ENCODE data around the gene SPOP.
"Not testable (repeated sequence)": the region's sequence is repeated elsewhere in the genome, so short reads cannot be mapped to it uniquely, and the experiment has no call there.

SPOP gene

GRCh38 chr17:49570540-49571242, 107.2 kb downstream of the SPOP start:
- DNase-seq, result no peak

DNA sequence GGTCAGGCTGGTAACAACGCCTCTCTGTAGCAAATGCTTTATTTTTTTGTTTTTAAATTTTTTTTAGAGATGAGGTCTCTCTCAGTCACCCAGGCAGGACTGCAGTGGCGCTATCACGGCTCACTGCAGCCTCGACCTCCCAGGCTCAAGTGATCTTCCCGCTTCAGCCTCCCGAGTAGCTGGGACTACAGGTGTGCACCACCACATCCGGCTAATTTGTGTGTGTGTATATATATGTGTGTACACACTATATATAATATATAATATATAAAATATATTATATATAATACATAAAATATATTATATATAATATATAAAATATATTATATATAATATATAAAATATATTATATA, 109.2 kb downstream of the SPOP start:
- DNase-seq, result not testable (repeated sequence)

- peak; percentile 91 for DNase-seq
Observed at GRCh38 chr17:49567871-49568694, 109.8 kb downstream of the SPOP start.

- no peak for DNase-seq
Observed at GRCh38 chr17:49567104-49567521, 110.8 kb downstream of the SPOP start.

DNA sequence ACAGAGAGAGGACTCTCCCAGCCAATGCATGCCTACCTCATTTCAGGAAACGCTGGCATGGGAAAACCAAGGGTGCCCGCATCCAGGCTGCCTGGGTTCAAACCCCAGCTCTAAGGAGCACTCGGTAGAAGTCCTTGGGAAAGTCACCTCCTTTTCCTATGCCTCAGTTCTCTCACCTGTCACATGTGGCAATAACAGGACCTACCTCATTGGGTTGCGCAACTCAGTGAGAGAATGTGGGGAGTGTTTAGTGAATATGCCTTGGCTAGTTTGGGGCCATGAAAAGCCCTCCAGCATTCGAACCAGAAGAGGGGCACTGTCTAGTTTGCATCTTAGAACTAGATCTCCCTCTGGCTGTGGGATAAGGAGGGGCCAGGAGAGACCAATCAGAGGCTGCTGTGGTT, 111.2 kb downstream of the SPOP start:
- no peak for DNase-seq

- no peak for DNase-seq
Observed at GRCh38 chr17:49565948-49566491, 111.9 kb downstream of the SPOP start.

GRCh38 chr17:49564638-49565037, 113.3 kb downstream of the SPOP start:
- DNase-seq, result no peak

DNA sequence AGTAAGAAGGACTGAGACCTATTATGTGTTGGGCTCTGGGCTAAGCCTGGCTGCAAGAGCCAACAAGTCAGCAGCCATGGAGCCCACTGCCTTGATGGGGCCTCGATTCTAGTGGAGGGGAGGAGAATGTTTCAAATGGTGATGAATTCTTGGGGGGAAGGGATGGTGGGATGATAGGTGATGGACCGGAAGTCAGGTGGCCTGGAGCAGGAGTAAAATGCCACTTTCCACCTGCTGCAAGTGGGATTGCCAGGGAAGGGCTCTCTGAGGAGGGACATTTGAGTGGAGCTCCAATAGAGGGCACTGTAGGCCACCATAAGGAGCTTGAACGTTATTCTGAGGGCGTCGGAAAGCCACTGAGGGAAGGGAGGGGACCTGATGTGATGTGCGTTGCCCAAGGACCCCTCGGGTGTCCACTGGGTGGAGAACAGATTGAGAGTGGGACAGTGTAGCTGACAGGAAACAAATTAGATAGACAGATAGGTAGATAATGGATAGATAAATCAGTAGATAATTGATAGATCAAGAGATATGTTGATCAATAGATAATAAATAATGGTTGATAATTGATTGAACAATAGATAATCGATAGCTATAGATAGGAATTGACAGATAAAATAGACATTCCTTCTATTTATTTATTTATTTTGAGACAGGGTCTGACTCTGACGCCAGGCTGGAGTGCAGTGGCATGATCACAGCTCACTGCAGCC, 120.4 kb downstream of the SPOP start:
- no peak for DNase-seq

DNA sequence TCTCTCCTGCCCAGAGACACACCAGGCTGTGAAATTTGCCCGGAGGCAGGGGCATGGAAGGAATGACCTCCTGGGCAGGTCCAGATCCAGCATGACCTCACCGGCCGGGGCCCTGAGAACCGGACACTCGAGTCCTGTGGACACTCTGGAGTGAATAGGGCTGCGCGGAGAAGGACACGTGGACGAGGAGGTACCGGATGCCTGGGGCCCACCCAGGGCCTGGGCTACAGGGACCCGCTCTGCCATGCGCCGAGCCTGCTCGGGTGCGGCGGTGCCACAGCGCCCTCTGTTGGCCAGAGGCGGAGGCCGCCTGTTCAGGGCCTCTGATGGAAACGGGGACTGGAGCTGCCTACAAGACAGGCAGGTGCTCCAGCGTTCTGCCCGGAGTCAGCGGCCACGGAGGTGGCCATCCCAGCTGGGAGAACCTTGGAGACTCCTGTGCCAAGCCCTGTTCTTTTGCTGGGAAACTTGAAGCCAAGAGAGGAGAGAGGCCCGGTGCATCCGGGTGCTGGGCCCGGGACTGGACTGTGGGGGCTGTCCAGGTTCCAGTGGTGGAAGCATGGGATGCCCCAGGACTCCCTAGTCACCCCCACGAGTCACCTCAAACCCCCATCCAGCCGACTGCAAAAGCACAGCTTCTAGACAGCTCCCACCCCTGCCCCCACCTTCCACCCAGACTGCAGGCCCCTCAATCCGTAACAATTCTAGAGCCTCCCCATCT, 121.5 kb downstream of the SPOP start:
- peak; percentile 91 for DNase-seq

DNA sequence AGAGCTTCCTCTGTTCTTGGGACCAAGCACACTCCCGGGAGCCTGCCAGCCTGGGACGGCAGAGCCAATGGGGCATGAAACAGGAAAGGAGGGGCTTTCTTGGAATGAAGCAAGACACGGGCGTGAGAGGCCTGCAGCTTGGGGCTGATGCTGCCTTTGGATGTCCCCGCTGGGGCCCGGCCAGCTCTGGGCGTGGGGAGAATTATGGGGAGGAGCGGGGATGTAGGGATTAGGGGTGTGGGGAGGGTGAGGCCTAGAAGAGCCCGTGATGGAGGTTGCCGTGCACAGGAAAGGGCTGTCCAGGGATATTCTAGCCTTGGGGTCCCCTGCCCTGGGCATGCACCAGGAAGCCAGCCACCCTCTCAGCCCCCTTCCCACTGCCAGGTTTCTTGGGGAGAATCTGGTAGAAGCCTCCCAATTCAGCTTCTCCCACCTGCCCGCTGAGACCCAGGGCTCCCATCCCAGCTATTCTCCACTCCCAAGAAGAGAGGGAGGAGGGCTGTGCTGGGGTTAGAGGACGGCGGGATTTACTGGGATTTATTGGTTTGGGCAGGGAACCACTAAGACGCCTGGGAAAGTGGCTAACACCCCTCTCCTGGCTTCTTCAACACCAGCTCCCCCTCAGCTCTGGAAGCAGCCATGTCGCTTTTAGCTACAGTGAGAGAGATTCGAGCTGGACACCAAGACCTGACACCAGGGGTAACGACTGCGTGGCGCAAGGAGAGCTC, 122.2 kb downstream of the SPOP start:
- DNase-seq, result no peak

DNA sequence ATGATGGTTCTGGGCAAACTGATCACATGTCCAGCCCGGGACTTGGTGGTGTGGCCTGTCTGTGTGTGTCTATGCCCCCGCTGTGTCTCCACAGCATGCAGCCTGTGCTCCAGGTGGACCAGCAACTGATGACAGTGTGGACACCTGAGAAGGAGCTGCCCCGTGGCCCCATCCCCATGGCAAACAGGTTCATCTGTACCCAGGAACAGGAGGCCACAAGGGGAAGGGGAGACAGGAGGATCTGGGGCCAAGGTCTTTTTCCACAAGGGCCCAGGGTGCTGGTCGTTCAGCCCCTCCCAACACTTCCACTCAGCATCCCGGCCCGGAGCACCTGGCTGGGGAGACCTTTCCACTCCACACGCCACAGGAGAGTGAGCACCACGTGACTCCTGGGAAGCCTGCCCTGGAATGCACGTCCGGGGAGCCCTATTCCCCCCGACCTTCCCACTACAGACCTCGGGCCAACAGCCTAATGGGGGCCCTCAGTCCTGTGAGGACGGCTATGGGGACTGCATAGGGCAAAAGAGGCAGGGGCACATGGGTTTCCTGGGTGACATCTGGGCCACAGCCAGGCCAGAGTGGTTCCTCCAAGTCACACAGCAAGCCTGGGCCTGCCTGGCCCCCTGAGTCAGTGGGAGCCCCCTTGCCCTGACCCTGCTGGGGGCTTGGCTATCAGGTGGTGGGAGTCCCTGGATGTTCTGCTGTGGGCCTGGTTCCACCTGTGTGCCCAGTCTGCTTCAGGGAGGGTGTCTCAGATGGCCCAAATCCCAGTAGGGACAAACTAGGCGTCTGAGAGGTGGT, 123.0 kb downstream of the SPOP start:
- no peak for DNase-seq

GRCh38 chr17:49553676-49554335, 124.1 kb downstream of the SPOP start:
- DNase-seq, result no peak

- peak; percentile 83 for DNase-seq
Observed at GRCh38 chr17:49552070-49552751, 125.7 kb downstream of the SPOP start.

DNA sequence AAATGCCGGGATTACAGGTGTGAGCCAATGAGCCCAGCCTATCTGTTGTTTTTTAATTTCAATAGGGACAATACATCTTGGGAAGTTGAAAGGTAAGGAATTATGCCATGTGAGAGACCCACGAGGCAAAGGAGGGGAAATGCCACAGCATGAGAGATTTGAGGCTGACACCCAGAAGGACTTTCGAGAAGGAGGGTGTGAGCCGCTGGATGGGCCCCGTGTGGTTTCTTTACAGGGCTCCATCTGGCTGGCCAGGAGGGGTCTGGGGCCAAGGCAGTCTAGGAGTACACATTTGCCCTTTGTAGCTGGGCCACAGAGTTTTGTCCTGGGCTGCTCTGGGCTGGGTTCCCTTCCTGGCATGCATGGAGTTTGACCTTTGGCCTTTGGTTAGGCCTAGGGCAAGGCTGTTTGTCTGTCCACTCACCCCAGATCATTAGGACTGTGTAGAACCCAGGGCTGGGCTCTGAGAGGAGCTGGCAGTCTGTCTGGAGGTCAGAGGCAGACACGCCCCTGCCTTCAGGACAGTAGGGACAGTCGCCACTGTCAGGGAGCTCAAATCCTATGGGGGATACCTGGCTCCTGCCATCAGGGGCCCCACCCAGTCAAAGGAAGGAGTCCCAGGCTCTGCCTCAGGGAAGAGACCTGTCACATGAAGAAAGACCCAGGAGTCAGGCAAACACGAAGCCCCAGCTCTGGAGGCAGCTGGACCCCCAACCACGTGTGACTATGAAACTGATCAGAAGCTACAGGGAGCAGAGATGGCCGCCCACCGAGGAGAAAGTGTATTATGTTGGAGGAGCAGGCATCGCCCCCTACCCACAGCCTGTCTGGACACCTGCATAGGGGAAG, 126.5 kb downstream of the SPOP start:
- no peak for DNase-seq

DNA sequence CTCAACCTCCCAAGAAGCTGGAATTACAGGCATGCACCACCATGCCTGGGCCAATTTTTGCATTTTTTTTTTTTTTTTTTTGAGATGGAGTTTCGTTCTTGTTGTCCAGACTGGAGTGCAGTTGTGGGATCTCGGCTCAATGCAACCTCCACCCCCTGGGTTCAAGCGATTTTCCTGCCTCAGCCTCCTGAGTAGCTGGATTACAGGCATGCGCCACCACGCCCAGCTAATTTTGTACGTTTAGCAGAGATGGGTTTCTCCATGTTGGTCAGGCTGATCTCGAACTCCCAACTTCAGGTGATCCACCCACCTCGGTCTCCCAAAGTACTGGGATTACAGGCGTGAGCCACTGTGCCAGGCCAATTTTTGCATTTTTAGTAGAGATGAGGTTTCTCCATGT, 127.1 kb downstream of the SPOP start:
- DNase-seq, result not testable (repeated sequence)

DNA sequence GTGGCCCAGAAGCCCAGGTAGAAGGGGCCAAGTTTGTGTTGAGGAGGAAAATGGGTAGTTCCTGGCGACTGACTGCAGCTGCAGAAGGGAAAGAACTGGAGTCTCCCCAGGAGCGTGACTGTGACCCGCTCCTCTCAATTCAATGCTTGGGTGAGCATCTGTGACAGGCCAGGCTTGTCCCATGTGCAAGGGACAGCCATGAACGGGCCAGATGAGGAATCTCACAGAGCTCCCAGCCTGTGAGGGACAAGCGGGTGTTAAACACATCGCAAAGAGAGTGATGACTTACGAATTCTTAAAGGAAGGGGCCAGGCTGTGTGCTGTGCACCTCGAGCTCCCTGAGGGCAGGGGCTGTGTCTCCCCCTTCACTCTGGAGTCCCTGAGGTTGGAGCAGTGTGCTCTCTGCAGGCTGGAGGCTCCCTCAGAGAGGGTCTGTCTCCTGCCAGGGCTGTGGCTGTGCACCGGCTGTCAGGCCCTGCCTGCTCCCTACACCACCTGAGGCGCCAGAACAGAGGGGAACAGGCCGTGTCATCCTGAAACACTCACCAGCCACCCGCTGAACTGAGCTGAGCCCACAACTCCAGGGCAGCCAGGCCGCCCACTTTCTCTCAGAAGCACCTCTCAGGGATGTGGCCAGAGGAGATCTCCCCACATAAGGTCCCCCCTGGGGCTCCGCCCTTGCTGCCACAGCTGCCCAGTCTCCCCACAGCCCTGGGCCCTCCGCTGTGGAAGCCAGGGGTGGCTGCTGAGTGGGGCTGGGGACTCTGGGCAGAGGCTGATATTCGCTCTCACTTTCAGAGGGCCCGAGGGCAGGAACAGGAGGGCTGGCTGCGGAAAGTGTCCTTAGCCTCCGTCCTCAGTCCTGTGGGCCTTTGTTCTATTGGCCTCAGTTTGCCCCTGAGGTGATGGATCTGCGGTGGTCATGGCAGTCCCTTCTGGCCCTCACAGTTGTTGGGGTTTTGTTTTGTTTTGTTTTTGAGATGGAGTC, 127.9 kb downstream of the SPOP start:
- no peak for DNase-seq

DNA sequence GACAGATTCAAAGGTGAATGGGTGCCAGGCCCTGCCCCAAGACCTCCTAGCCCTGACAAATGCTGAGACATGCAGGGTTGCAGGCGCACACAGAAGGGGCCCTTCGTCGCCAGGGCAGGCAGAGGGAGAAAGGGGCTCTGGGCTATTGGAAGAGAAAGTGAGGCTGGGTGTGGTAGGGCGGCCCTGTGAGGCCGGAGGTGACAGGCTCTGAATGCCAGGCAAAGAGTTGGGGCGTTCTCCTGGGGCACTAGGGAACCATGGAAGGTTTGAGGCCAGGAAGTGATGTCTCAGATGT, 128.6 kb downstream of the SPOP start:
- no peak for DNase-seq
